ENCODE data around the gene DPH7.
"Not testable (repeated sequence)": the region's sequence is repeated elsewhere in the genome, so short reads cannot be mapped to it uniquely, and the experiment has no call there.

The DPH7 gene

DNA sequence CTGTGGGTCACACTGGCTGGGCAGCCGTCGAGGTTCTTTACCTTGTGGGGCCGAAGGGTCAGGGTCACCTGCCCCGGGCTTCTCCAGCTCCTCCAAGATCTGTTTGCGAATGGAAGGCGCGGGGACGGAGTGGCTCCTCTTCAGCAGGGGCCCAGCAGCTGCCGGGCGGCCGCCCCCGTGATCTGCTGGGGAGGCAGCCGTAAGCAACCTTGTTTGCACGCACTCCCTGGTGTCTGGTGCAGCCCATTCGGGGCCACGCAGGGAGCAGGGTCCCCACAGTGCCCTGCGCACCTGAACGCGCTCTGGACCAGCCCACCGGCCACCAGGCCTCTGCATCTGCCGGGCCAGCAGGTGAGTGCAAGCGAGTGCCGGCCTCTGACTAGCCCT lies 63.4 kb downstream of the DPH7 start:
- no peak for DNase-seq

DNA sequence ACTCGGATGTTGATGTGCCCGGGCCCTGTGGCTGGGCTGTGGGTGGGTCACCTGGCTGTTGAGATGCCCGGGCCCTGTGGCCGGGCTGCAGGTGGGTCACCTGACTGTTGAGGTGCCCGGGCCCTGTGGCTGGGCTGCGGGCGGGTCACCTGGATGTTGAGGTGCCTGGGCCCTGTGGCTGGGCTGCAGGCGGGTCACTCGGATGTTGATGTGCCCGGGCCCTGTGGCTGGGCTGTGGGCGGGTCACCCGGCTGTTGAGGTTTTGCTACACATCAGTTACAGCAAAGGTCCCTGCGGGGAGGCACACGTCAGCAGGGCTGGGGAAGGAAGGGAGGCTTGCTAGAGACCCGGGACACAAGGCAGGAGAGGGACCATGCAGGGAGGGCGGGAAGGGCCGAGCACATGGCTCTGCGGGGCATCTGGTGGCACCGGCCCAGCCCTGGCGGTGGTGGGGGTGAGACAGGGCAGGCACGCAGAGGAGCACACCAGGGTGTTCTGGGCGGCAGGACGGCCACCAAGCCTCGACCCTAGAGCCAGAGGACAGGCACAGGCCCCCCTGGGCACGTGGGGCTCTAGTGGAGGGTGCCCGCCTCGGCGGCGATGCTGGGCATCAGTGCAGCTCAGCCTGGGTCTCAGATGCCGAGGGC lies 63.9 kb downstream of the DPH7 start:
- no peak for DNase-seq

- DNase-seq = not testable (repeated sequence)
Observed at GRCh38 chr9:137513801-137514570, 64.7 kb downstream of the DPH7 start.

GRCh38 chr9:137513136-137513535 lies 65.6 kb downstream of the DPH7 start:
- DNase-seq = not testable (repeated sequence)

GRCh38 chr9:137511758-137512463 lies 66.8 kb downstream of the DPH7 start:
- DNase-seq = no peak

- DNase-seq = not testable (repeated sequence)
Observed at GRCh38 chr9:137511126-137511525, 67.6 kb downstream of the DPH7 start.

DNA sequence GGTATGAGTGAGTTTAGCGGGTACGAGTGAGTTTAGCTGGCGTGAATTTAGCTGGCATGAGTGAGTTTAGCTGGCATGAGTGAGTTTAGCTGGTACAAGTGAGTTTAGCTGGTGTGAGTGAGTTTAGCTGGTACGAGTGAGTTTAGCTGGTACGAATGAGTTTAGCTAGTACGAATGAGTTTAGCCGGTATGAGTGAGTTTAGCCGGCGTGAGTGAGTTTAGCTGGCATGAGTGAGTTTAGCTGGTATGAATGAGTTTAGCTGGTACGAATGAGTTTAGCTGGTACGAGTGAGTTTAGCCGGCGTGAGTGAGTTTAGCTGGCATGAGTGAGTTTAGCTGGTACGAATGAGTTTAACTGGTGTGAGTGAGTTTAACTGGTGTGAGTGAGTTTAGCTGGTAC lies 69.5 kb downstream of the DPH7 start:
- no peak for DNase-seq

GRCh38 chr9:137506702-137507171 lies 72.0 kb downstream of the DPH7 start:
- DNase-seq = no peak

DNA sequence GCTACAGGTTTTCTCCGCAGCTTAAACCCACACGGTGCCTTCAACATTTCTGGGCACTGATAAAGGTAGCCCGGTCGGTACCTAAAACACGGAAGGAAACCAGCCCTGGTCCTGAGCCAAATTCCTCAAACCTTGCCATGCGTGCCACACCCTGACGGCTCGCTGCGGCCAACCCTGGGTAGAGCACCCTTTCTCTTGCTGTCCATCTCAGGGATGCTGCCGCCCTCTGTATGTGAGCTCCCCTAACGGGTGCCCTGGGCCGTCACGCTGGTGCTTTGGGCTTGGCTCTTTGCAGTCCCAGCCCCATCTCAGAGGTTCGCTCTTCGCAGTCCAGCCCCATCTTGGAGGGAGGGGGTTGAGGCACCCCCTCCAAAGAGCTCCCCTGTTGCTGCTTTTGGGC lies 72.5 kb downstream of the DPH7 start:
- no peak for DNase-seq

DNA sequence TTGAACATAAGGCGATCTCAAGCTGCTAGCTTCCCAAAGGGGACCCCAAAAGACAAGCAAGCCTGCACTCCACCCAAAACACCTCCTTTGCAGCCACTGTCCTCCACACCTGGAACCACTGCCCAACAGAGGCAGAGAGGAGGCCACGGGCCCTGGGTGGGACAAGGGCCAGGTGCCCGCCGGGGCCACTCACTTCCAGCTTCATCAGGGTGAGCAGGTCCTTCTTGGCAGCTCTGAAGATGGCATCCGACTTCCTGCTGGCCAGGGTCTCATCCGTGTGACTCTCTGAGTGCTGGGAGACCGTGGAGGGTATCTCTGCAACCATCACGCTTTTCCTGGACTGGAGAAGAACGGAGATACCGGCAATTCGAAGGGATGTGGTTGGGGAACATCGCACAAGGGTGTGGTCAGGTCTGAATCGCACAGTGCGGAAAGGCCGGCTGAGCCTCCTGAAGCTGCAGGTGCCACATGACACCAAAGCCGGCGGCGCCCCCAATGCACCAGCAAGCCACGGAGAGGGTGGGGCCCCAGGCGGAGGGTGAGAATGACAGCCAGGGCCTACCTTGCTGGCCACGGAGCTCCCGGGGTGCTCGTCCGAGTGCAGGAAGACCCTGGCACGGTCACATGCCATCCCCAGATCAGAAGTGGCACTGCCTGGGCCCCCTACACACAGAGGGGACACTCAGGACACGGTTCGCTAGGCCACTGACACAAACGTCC lies 73.1 kb downstream of the DPH7 start:
- no peak for DNase-seq

Measured in NCI-H510A treated with DMSO at 0.1 percent for 48 hours (cell line).